ENCODE measurements around the gene UNC45A. TPM values are rescaled to one million over a fixed set of nuclear protein-coding genes. Genes with fewer than 3 reads are reported as not detected.
A peak's percentile ranks its signal among the peaks of the same experiment; 100 is the strongest.

The UNC45A gene
- total RNA-seq, 4 donors from 2014 or later, result 45.6 to 78.4 (median 55.3) TPM

- no peak for TF ChIP-seq POLR2A (IDR thresholded peaks at IDR 0.05)
- TF ChIP-seq, protein P1, sequence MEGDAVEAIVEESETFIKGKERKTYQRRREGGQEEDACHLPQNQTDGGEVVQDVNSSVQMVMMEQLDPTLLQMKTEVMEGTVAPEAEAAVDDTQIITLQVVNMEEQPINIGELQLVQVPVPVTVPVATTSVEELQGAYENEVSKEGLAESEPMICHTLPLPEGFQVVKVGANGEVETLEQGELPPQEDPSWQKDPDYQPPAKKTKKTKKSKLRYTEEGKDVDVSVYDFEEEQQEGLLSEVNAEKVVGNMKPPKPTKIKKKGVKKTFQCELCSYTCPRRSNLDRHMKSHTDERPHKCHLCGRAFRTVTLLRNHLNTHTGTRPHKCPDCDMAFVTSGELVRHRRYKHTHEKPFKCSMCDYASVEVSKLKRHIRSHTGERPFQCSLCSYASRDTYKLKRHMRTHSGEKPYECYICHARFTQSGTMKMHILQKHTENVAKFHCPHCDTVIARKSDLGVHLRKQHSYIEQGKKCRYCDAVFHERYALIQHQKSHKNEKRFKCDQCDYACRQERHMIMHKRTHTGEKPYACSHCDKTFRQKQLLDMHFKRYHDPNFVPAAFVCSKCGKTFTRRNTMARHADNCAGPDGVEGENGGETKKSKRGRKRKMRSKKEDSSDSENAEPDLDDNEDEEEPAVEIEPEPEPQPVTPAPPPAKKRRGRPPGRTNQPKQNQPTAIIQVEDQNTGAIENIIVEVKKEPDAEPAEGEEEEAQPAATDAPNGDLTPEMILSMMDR (IDR thresholded peaks at IDR 0.05), result no peak
- H3K4me3 ChIP-seq, result peak overlapping the region; percentile 39 to 74 (median 56)
- H3K27me3 ChIP-seq, result no peaks in the 10 kb centered on the region
- DNase-seq, result peak in 1 of 3 donors; percentile 68
- H3K27ac ChIP-seq, result peak overlapping the region; percentile 7 to 52 (median 30)
- H3K9me3 ChIP-seq, result no peaks in the 10 kb centered on the region
- peaks cover 0 to 35% (median 0%) of the 10 kb centered on the region in 3 donors for H3K36me3 ChIP-seq
- peaks cover 0 to 23% (median 16%) of the 10 kb centered on the region in 4 donors for H3K4me1 ChIP-seq
Measured at GRCh38 chr15:90957031-90957790, 22.1 kb downstream of the UNC45A start.

DNA sequence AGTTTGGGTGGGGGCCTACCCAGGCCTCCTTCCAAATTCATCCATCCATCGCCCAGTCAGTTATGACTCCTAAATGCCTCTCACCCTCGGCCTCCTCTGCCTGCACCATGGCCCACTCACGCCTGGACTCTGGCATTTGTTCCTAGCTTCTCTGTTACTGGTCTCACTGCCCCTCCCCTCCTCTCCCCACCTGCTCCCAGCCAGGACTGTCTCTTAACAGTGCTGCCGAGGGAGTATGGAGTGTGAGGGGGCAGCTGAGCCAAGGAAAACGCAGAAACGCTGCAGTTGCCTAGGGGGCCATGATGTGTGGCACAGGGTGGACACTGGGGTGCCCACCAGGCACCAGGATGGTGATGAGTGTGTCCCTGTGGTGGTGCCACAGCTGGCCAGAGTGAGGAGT is 22.7 kb downstream of the UNC45A start:
- Histone ChIP-seq H3K9me3 (no peaks in the 10 kb centered on the region), H3K27ac (no peak overlapping the region), H3K4me1 (peaks cover 0 to 23% (median 16%) of the 10 kb centered on the region in 4 donors), H3K4me3 (peak overlapping the region in 1 of 4 donors; percentile 74), H3K27me3 (no peaks in the 10 kb centered on the region), H3K36me3 (peaks cover 0 to 34% (median 0%) of the 10 kb centered on the region in 3 donors)
- TF ChIP-seq POLR2A (IDR thresholded peaks at IDR 0.05), result no peak
- TF ChIP-seq, protein P1 (IDR thresholded peaks at IDR 0.05), result no peak
- DNase-seq, result no peak

DNA sequence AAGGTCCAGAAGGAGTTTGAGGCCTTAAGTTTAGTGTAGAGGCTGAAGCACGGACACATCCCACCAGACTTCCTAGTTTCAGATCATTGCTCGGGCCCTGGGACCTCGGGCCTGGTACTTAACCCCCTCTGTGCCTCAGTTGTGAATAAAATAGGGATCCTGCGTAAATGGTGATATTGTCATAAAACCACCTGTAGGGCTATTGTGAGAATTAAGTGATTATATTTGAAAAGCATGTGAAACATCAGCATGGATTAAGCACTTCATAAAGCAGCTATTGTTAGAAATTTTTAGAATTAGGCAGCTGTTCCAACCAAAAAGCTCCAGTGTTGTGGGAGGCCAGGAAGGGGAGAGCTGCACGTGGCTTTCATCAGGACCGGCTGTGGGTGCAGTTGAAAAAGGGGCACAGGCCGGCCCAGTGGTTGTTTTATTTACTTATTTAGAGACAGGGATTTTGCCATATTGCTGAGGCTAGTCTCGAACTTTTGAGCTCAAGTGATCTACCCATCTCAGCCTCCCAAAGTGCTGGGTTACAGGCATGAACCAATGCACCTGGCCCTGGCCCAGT is 24.0 kb downstream of the UNC45A start:
- Histone ChIP-seq H3K4me3 (no peak overlapping the region), H3K27ac (no peak overlapping the region), H3K4me1 (peaks cover 0 to 23% (median 16%) of the 10 kb centered on the region in 4 donors), H3K36me3 (peaks cover 0 to 25% (median 0%) of the 10 kb centered on the region in 3 donors), H3K27me3 (no peaks in the 10 kb centered on the region), H3K9me3 (no peaks in the 10 kb centered on the region)
- DNase-seq, result no peak
- TF ChIP-seq POLR2A (IDR thresholded peaks at IDR 0.05), result no peak
- TF ChIP-seq, protein P1 (IDR thresholded peaks at IDR 0.05), result no peak

- Histone ChIP-seq H3K4me3 (no peak overlapping the region), H3K9me3 (no peaks in the 10 kb centered on the region), H3K36me3 (peaks cover 0 to 28% (median 0%) of the 10 kb centered on the region in 3 donors), H3K27me3 (no peaks in the 10 kb centered on the region), H3K4me1 (peaks cover 0 to 23% (median 16%) of the 10 kb centered on the region in 4 donors), H3K27ac (no peak overlapping the region)
- DNase-seq, result no peak
- TF ChIP-seq POLR2A (IDR thresholded peaks at IDR 0.05), result no peak
- TF ChIP-seq, protein P1 (IDR thresholded peaks at IDR 0.05), result no peak
Measured at GRCh38 chr15:90959894-90960293, 24.8 kb downstream of the UNC45A start.

- H3K27ac ChIP-seq, result no peak overlapping the region
- peaks cover 0 to 20% (median 12%) of the 10 kb centered on the region in 4 donors for H3K4me1 ChIP-seq
- H3K4me3 ChIP-seq, result no peak overlapping the region
- no peaks in the 10 kb centered on the region for H3K27me3 ChIP-seq
- no peaks in the 10 kb centered on the region for H3K9me3 ChIP-seq
- TF ChIP-seq, protein P1 (IDR thresholded peaks at IDR 0.05), result no peak
- TF ChIP-seq POLR2A (IDR thresholded peaks at IDR 0.05), result no peak
- no peak for DNase-seq
- peaks cover 0 to 28% (median 0%) of the 10 kb centered on the region in 3 donors for H3K36me3 ChIP-seq
Measured at GRCh38 chr15:90960298-90961091, 25.4 kb downstream of the UNC45A start.
